ENCODE measurements around the gene TUFT1. TPM values are rescaled to one million over a fixed set of nuclear protein-coding genes. Genes with fewer than 3 reads are reported as not detected.
A peak's percentile ranks its signal among the peaks of the same experiment; 100 is the strongest.

The TUFT1 gene
- total RNA-seq, 1 experiment from 2014 or later, result 12.3 TPM

DNA sequence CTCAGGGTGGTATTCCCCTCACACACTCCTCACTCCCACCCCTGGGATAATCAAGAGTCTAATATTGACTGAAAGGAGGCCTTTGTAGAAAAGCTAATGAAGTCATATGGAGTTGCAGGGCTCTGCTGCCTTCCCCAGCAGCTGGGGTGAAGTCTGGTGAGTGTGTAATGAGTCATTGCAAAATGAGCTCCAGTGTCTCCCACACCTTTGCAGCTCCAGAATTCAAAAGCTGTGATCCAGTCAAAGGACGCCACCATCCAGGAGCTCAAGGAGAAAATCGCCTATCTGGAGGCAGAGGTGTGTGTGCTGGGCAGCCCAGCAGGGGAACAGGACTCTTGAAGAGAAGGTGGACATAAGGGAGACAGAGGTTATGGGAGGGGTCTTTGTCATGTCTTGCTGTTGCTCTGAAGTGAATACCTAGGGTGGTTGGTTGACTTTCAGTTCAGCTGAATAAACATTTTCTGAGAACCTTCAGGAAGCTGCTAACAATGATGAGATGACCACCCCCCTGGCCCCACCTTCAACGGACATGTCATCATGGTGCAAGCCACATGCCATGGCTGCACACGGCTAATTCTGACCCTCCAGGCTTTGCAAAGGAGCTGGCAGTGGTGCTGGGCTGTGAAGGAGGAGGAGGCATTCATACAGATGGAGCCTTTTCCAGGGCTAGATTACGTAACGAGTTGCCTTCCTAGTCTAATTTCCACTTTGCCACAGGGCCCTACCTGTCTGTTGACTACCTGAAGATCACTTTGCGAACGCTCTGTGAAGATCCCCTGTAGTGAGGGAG is 39.5 kb downstream of the TUFT1 start:
- no peaks in the 10 kb centered on the region for H3K27me3 ChIP-seq (ENCODE audit: insufficient read depth, low read length)
- ATAC-seq (peak; percentile 64; the same call in 1 of the 2 replicates), DNase-seq (ENCODE audit: low read depth, low spot score) (no peak)
- ChIA-PET RAD21 (ENCODE audit: low non-redundant PET in 1 of 2, low total read pairs in 2 of 2, uncharacterized antibody in 2 of 2, unreplicated experiment in 2 of 2) (interaction anchor here in 1 of 2 experiments (0.6 kb wide), 1 partner anchor 32 kb away, joined by 7 read pairs; no protein-coding TSS in a partner anchor), POLR2A (interaction anchor here (0.8 kb wide), 1 partner anchor 26 kb away, joined by 3 read pairs; no protein-coding TSS in a partner anchor), CTCF (interaction anchor here (0.7 kb wide), 1 partner anchor 14 kb away, joined by 4 read pairs; no protein-coding TSS in a partner anchor)
- intact Hi-C loops (cut with micrococcal nuclease), result no loop called here
- peaks cover 8 to 38% of the 10 kb centered on the region in 2 experiments for H3K4me1 ChIP-seq (ENCODE audit: control insufficient read depth in 1 of 2, insufficient read depth in 2 of 2, low read length in 2 of 2)
- no peaks in the 10 kb centered on the region for H3K9me3 ChIP-seq (ENCODE audit: control insufficient read depth in 1 of 2, insufficient read depth in 1 of 2, low read depth in 1 of 2, low read length in 2 of 2)
- peaks cover 0 to 9% of the 10 kb centered on the region in 2 experiments; a peak in 1 of 4 replicates for H3K36me3 ChIP-seq (ENCODE audit: control insufficient read depth in 1 of 2, insufficient read depth in 2 of 2, low read length in 2 of 2)
- no peak overlapping the region for H3K9ac ChIP-seq (ENCODE audit: low read length)
- no peaks in the 10 kb centered on the region for H4K20me1 ChIP-seq (ENCODE audit: insufficient read depth)
- H3K27ac ChIP-seq (ENCODE audit: low read depth, low read length), result no peak overlapping the region
- no TSS peak for BruUV-seq (replicated peaks)
- TF ChIP-seq JUND (IDR thresholded peaks at IDR 0.05) (peak; percentile 40; the same call in 1 of the 2 replicates), FOSL1 (IDR thresholded peaks at IDR 0.05; ENCODE audit: low read depth) (peak; percentile 62), CEBPB (IDR thresholded peaks at IDR 0.05; ENCODE audit: low read depth) (no peak), ELF1 (IDR thresholded peaks at IDR 0.05; ENCODE audit: borderline replicate concordance, low read depth) (no peak), SIN3A (IDR thresholded peaks at IDR 0.05; ENCODE audit: low read depth) (no peak), ZNF274 (IDR thresholded peaks at IDR 0.05; ENCODE audit: low read depth, low read length) (no peak), RAD21 (IDR thresholded peaks at IDR 0.05; ENCODE audit: low read depth) (0 out of 2 replicates have a peak, but pooled peaks have one; percentile 13), EZH2phosphoT487 (IDR thresholded peaks at IDR 0.05; ENCODE audit: borderline replicate concordance) (no peak), TCF7L2 (IDR thresholded peaks at IDR 0.05; ENCODE audit: borderline replicate concordance, extremely low read depth, insufficient read depth, insufficient read length) (no peak), YY1 (IDR thresholded peaks at IDR 0.05; ENCODE audit: extremely low read depth, insufficient replicate concordance, low read depth, low read length) (no peak), ZFX (IDR thresholded peaks at IDR 0.05) (no peak)
- TF ChIP-seq, protein P1, sequence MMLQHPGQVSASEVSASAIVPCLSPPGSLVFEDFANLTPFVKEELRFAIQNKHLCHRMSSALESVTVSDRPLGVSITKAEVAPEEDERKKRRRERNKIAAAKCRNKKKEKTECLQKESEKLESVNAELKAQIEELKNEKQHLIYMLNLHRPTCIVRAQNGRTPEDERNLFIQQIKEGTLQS (IDR thresholded peaks at IDR 0.05), result no peak
- no peaks in the 10 kb centered on the region for H3K9me2 ChIP-seq (ENCODE audit: insufficient read depth)
- H2AFZ ChIP-seq (ENCODE audit: low read depth, low read length, poor library complexity, severe bottlenecking), result no peak overlapping the region
- no peaks in the 10 kb centered on the region for H3K79me2 ChIP-seq (ENCODE audit: insufficient read depth, low read length)
- peak overlapping the region; percentile 27 for H3K4me2 ChIP-seq (ENCODE audit: low read length)
- no peak overlapping the region for H3K4me3 ChIP-seq (replicated peaks in 1 of 2; ENCODE audit: low read depth in 1 of 2, low read length in 2 of 2)
